UCSD-AML1 (cell line): ENCODE data around the gene IGLL1.
"Not testable (repeated sequence)": the region's sequence is repeated elsewhere in the genome, so short reads cannot be mapped to it uniquely, and the experiment has no call there.

Experiments
- DNase-seq: peaks from one replicate; lab custom pipeline; 2025; ENCODE audit not compliant: unreplicated experiment; lab: John Stamatoyannopoulos, UW

The IGLL1 gene

DNA sequence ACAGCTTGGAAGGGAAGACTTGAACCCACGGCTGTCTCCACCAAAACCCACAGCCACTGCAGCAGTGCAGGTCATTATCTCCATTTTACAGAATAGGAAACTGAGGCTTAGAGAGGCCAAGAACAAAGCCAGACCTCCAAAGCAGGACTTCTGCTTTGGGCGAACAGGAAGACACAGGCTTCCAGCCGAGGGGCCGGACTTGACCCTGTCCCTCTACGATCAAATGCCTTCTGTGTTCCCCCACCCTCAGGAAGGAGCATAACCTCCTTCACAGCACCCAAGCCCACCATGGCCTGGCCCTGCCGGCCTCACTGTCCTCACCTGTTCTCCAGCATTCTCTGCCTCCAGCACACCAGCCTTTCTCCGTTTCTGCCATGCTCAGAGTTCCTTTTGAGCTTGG is 15.8 kb downstream of the IGLL1 start:
- DNase-seq, result no peak

DNA sequence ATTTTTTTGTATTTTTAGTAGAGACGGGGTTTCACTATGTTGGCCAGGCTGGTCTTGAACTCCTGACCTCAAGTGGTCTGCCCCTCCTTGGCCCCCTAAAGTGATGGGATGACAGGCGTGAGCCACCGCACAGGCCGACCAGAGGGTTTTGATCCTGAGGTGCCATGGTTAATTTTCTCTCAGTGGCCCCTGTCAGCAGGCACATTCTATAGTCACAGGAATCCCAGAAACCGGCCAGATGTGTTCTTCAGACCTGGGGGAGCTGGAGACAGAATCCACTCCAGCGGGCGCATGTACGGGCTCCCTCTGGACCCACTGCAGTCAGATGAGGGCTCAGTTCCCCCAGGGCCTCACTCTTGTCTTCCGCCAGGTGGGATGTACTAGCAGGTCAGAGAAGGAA is 17.0 kb downstream of the IGLL1 start:
- DNase-seq, result no peak

DNA sequence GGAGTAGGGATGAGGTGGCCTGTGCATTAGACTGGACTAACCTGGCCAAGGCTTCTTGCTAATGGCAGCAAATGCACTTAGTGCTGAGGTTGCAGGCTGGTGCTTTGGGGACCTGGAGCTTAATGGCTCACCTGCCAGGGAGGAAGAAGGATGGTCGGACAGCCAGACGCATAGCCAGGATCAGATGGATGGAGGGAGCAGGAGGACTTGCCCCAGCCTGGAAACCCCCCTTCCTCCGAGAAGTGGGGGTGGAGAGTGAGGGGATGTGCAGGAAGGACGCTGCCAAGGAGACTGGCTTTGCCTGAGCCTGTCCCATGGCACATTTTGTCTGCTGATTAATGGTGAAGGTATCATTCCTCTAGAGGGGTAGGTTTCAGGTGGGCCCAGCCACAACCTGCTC is 17.9 kb downstream of the IGLL1 start:
- DNase-seq, result no peak

DNA sequence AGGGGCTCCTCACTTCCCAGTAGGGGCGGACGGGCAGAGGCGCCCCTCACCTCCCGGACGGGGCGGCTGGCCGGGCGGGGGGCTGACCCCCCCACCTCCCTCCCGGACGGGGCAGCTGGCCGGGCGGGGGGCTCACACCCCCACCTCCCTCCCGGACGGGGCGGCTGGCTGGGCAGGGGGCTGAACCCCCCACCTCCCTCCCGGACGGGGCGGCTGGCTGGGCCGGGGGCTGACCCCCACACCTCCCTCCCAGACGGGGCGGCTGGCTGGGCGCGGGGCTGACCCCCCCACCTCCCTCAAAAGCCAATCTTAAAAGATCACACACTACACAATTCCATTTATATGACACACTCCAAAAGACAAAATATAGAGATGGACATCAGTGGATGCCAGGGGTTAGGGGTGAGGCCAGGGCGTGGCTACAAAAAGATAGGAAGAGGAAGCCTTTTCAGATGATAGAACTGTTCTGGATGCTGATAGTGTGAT is 19.0 kb downstream of the IGLL1 start:
- DNase-seq, result not testable (repeated sequence)

DNA sequence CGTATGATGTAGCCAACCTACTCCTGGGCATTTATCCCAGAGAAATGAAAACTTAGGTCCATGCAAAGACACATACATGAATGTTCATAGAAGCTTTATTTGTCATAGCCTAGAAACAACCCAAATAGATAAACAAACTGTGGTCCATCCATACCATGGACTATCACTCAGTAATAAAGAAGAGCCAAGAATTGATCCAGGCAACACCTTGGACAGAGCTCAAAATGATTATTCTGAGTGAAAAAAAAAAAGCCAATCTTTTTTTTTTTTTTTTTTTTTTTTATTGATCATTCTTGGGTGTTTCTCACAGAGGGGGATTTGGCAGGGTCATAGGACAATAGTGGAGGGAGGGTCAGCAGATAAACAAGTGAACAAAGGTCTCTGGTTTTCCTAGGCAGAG is 19.9 kb downstream of the IGLL1 start:
- DNase-seq, result not testable (repeated sequence)

DNA sequence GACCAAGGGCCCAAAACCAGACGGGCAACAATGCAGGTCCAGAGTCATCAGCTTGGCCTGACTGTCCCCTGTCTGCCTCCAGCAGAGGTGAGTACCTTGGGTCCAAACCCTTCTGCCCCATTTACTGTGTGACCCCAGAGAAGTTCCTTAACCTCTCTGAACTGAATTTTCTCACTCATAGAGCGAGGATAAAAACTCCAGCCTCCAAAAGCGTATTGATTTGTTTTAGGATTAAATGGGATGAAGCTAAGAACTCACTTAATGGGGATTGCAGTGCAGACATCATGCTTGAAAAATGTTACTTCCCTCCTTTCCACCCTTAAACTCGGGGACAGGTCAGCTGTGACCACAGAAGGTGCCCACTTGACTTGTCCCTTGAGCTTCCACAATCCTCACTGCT is 22.6 kb downstream of the IGLL1 start:
- DNase-seq, result no peak

DNA sequence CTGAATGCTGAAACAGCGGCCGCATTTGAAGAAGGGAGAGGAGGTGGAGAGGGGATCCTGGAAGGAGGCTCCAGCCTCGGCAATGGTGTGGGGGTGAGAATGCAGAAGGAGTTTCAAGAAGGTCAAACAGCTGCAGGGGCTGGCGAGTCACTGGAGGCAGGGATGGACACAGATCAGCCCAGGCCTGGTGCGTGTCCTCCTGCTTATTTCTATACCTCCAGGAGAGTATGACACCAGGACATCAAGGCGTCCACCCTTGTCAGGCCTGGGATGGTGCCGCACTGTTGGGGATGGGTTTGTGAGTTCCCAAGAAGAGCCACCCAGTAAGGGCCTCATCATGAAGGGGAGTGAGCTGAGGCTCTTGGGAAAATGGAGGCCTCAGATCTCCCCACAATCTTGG is 23.1 kb downstream of the IGLL1 start:
- no peak for DNase-seq

DNA sequence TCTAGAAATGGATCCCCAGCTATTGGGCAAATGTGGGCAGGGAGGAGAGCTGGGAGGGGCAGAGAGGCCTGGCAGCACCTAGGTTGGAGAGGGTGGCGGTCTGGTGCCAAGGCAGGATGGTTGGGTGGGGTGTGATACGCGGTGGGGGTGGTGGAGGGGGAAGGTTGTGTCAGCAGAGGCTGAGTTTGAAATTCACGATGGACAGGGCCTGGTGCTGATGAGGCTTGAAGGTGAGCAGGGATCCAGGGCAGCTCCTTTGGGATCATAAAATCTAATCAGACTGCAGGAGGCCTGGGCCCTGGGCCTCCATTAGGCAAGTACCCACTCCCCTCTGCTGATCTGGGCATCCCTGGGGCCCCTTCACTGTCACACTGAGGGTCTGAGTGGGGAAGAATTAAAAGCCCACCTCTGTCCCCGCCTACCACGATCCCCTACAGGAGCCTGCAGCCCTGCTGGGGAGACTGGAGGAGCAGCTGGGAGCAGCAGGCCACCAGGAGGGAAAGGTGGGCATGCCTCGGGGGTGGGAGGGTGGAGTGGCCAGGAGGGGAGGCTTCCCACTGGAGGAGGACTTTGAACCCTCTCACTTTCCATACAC is 24.0 kb downstream of the IGLL1 start:
- DNase-seq, result no peak

DNA sequence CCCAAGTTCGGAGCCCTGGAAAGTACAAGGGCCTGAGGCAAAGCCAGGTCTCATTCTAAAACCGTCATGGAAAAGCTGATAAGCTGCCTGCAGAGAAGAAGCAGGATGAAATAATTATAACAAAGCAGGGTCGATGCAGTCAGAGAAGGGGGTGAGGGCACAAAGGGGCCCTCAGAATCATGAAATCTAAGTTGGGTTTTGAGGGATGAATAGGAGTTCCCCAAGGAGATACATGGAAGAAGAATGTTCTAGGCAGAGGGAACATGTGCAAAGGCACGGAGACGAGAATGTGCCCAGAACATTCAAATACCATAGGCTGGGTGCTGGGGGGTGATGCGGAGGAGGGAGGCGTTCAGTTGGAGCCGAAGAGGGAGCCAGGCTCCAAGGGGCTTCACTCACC is 25.0 kb downstream of the IGLL1 start:
- no peak for DNase-seq

DNA sequence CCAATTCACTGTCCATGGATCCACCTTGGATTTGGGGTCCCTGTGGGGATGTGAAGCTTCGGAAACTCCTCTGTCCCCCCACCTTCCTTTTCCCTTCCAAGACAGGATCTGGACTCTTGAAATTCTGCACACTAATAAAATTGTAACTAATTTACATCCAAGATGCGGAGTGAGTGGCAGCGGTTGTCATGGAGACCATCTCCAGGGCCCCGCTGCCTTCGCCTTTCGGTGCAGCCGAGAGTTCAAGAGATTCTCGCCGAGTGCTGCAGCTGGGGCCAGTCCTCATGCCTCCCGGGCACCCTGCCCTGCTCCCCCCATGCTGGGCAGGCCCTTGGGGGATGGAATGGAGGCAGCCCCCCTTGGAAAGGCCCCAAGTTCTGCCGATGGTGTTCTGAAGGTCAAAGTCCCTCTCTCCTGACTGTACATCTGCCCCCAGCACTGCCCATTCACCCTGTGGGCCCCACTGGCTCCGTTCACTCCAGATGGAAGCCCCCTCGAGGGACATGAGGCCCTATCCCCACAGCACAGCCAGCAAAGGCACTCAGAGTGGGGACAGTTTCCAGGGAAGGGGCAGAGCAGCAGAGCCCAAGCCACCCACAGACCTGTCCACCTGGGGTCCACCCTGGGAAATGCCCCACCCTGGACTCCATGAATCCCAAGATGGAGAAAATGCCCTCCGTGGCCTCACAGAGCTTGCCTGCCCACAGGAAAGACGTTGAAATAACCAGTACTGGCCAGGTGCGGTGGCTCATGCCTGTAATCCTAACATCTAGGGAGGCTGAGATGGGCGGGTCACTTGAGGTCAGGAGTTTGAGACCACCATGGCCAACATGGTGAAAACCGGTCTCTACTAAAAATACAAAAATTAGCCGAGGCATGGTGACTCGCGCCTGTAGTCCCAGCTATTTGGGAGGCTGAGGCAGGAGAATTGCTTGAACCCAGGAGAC is 25.9 kb downstream of the IGLL1 start:
- no peak for DNase-seq

DNA sequence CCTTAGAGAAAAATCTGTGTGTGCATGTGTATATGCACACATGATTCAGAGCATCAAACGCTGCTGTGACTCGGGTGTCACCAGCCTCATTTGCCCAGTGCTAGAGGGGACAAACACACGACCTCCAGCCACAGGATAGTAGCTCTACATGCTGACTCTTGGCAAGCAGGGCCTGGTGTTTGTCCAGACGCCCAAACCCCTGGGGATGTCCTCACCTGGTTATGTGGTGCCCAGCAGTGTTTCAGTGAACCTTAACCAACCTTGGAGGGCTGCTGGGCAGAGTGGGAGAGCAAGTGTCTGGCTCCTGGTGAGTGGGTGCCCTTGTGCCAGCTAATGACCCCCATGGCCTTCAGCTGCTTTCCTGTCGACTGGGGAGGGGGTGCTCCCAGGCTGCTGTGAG is 26.7 kb downstream of the IGLL1 start:
- DNase-seq, result no peak

DNA sequence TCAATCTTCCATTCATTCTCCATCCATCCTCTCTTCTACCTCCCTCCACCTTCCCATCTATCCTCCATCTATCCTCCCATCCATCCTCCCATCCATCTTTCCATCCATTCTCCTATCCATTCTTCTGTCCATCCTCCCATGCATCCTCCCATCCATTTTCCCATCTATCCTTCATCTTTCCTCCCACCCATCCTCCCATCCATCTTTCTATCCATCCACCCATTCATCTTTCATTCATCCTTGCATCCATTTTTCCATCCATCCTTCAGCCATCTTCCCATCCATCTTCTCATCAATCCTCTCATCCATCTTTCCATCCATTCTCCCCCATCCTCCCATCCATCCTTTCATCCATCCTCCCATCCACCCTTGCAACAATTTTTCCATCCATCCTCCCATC is 27.5 kb downstream of the IGLL1 start:
- DNase-seq, result no peak

DNA sequence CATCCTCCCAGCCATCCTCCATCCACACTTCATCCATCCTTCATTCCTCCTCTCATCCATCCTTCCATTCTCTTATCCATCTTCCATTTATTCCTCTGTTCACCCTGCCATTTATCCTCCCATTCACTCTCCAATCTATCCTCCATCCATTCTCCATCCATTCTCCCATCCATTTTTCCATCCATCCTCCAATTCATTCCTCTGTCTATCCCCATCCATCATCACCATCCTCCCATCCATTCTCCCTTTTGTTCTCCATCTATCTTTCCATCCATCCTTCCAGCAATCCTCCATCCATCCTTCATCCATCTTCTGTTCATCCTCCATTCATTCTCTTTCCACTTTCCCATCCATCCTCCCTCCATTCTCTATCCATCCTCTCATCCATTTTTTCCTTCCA is 28.7 kb downstream of the IGLL1 start:
- no peak for DNase-seq

DNA sequence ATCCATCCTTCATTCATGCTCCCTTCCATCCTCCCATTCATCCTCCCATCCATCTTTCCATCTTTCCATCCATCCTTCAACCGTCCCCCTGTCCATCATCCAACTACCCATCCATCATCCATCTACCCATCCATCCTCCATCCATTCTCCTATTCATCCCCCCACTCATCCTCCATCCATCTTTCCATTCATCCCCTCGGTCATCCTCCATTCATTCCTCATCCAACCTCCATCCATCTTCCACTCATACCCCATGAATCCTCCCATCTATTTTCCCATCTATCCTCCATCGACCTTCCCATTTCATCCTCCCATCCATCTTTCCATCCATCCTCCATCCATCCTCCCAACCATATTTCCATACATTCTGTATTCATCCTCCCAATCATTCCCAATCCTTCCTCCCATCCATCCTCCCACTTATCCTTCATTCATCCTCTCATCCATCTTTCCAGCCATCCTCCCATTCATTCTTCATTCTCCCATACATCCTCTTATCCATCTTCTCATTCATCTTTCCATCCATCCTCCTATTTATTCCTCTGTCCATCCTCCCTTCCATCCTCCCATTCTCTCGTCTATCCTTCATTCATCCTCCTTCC is 29.9 kb downstream of the IGLL1 start:
- no peak for DNase-seq

DNA sequence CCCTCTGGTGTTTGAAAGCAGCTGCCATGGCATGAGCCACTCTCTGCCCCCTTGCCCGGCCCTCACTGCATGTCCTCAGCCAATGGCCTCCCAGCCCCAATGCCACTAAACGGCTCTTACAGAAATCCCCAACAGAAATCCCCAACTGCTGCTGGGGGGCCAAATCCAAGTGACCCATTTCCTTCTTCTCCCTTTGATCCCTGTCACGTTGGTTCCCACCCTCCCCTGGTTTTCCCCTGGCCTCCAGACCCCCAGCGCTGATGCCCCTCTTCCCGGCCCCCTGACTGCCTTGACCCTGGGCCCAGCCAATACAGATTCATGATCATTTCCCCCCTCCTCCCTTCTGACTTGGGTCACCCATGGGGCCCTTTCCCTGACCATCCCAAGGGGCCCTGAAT is 30.9 kb downstream of the IGLL1 start:
- DNase-seq, result no peak

DNA sequence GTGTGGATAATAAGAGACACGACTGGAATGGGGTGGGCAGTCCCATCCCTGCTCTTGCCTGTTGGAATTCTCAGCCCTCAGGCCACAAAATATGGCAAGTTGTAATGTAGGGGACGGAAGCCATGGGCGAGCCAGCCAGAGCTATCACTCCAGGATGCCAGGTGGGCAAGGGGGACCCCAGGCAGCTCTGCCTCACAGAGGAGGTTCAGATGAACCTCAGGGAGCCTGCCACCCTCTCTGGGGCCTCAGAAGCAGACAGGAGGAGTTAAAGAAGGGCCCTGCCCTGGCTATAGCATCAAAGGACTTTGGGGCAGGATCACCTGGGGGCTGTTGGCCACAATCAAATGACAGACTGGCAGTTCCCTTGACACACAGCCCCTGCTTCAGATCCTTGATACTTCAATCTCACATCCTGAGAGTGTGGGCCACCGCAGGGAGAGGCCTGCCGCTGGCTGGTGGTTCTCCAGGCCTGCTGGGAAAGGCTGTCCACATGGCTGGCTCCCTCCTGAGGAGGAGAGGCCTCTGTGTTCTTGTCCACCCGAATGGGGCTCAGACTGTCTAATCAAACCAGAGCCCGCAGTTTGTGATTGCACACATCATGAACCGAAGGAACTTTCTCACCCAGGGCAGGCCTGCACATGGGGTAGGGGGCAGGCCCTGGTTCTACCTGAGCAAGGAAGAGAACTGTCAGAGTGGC is 31.4 kb downstream of the IGLL1 start:
- DNase-seq, result no peak

DNA sequence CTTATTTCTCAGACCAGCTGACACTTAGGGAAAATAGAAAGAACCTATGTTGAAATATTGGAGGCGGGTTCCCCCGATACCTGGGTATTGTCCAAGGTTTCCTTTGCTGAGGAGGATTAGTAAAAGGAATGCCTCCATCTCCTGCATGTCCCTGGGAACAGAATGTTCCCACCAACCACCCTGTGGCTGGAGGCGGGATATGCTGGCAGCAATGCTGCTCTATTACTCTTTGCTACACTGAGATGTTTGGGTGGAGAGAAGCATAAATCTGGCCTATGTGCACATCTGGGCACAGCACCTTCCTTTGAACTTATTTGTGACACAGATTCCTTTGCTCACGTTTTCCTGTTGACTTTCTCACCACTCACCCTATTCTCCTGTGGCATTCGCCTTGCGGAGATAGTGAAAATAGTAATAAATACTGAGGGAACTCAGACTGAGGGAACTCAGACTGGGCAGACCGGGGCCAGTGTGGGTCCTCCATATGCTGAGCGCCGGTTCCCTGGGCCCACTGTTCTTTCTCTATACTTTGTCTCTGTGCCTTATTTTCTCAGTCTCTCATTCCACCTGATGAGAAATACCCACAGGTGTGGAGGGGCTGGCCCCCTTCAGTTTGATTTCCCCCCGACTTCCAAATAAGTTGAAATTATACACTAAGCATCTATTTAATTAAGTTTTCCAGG is 32.1 kb downstream of the IGLL1 start:
- DNase-seq, result no peak

DNA sequence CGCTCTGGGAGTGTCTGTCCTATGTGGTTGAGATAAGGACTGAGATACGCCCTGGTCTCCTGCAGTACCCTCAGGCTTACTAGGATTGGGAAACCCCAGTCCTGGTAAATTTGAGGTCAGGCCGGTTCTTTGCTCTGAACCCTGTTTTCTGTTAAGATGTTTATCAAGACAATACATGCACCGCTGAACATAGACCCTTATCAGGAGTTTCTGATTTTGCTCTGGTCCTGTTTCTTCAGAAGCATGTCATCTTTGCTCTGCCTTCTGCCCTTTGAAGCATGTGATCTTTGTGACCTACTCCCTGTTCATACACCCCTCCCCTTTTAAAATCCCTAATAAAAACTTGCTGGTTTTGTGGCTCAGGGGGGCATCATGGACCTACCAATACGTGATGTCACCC is 32.7 kb downstream of the IGLL1 start:
- not testable (repeated sequence) for DNase-seq

DNA sequence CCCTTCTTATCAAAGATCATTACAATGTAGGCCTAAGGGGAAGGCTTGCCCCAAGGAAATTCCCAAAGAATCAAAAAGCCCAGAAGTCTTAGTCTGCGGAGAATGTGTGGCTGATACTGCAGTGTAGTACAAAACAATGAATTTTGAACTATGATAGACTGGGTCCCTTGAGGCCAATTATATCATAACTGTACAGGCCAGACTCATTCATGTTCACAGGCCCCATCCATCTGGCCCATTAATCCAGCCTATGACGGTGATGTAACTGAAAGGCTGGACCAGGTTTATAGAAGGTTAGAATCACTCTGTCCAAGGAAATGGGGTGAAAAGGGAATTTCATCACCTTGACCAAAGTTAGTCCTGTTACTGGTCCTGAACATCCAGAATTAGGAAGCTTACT is 35.2 kb downstream of the IGLL1 start:
- no peak for DNase-seq

DNA sequence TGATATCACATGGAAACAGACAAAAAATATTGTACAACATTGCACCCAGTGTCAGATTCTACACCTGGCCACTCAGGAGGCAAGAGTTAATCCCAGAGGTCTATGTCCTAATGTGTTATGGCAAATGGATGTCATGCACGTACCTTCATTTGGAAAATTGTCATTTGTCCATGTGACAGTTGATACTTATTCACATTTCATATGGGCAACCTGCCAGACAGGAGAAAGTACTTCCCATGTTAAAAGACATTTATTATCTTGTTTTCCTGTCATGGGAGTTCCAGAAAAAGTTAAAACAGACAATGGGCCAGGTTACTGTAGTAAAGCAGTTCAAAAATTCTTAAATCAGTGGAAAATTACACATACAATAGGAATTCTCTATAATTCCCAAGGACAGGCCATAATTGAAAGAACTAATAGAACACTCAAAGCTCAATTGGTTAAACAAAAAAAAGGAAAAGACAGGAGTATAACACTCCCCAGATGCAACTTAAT is 36.5 kb downstream of the IGLL1 start:
- not testable (repeated sequence) for DNase-seq

DNA sequence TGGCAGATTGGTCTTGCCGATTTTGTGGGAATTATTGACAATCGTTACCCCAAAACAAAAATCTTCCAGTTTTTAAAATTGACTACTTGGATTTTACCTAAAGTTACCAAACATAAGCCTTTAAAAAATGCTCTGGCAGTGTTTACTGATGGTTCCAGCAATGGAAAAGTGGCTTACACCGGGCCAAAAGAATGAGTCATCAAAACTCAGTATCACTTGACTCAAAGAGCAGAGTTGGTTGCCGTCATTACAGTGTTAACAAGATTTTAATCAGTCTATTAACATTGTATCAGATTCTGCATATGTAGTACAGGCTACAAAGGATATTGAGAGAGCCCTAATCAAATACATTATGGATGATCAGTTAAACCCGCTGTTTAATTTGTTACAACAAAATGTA is 37.2 kb downstream of the IGLL1 start:
- DNase-seq, result no peak
